ENCODE data around the gene ACOT7. TPM values are rescaled to one million over a fixed set of nuclear protein-coding genes. Genes with fewer than 3 reads are reported as not detected.

Gene ACOT7
- total and polyA plus RNA-seq, 2 of the 13 experiments (the other 11 are each of a cell fraction or from before 2014, with no cell fraction given), result 33.0 to 55.8 TPM

- TF ChIP-seq SOX5 (CRISPR knock-in tag; IDR thresholded peaks at IDR 0.05; ENCODE audit: borderline replicate concordance), result peak; percentile 90; the same call in 1 of the 2 replicates
- peak; percentile 74 for TF ChIP-seq GATAD2A (CRISPR knock-in tag; IDR thresholded peaks at IDR 0.05)
These were observed 19.3 kb upstream of the ACOT7 start (continued) for GRCh38 chr1:6412896-6413295.

DNA sequence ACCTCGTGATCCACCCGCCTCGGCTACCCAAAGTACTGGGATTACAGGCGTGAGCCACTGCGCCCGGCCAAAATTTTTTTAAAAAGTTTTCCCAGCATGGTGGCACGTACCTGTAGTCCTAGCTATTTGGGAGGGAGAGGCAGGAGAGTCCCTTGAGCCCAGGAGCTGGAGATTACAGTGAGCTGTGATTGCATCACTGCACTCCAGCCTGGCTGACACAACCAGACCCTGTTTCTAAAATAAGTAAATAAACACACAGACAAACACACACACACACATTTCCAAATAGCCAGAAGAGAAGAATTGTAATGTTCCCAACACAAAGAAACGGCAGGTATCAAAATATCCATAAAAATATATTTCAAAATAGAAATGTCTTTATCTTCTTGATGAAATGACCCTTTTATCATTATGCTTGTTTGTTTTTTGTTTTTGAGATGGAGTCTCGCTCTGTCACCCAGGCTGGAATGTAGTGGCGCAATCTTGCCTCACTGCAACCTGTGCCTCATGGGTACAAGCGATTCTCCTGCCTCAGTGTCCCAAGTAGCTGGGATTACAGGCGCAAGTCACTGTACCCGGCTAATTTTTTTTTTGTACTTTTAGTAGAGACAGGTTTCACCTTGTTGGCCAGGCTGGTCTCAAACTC, 16.8 kb upstream of the ACOT7 start:
- no peak for FAIRE-seq
- Histone ChIP-seq H3K9ac (ENCODE audit: insufficient read depth, low read depth, low read length) (no peak overlapping the region), H3K4me3 (replicated peaks in 1 of 3; ENCODE audit: insufficient read depth in 1 of 3, low read depth in 2 of 3, low read length in 3 of 3) (no peak overlapping the region), H3K27me3 (ENCODE audit: control insufficient read depth in 1 of 2, insufficient read depth in 2 of 2, low read length in 2 of 2) (peaks cover 0 to 20% of the 10 kb centered on the region in 2 experiments; a peak in 4 of 5 replicates), H3K79me2 (ENCODE audit: insufficient read depth, low read length) (no peaks in the 10 kb centered on the region), H3K36me3 (replicated peaks in 1 of 2; ENCODE audit: control insufficient read depth in 1 of 2, insufficient read depth in 2 of 2, low read length in 2 of 2) (no peaks in the 10 kb centered on the region), H3K27ac (ENCODE audit: extremely low read length, insufficient read depth, low read length) (no peak overlapping the region), H3K4me1 (ENCODE audit: insufficient read depth, low read length) (peaks cover 48% of the 10 kb centered on the region), H2AFZ (ENCODE audit: low read length) (no peak overlapping the region), H3K4me2 (ENCODE audit: low read depth, low read length) (peak overlapping the region; percentile 4; the same call in 1 of the 2 replicates), H3K9me3 (ENCODE audit: low read length) (no peaks in the 10 kb centered on the region), H4K20me1 (ENCODE audit: insufficient read depth, low read length) (no peaks in the 10 kb centered on the region)
- in situ Hi-C loops (cut with HindIII; ENCODE audit: extremely low pct_ligation_motif_present, low pct_unique_long_range_greater_than_20kb) (loop anchor here (10.0 kb wide), 1 partner anchor 166 kb away; the partner anchor contains the start of gene HES3), intact Hi-C loops (cut with micrococcal nuclease; ENCODE audit: unreplicated experiment) (no loop called here)
- no peak; the same call in 2 of the 3 replicates for ATAC-seq
- BruUV-seq (replicated peaks), result no TSS peak
- DNase-seq (ENCODE audit: low spot score), result peak; percentile 39
- POLR2A ChIA-PET, result no interaction called here
- WGBS (ENCODE audit: low lambda C conversion rate), result 18% methylated on average over 13 of the region's 13 CpGs
- CTCF ChIA-PET (ENCODE audit: low intra/inter-chr PET ratio, low total read pairs), result no interaction called here
- TF ChIP-seq HMG20B (CRISPR knock-in tag; conservative IDR thresholded peaks at IDR 0.05) (no peak), ATF4 (CRISPR knock-in tag; IDR thresholded peaks at IDR 0.05) (peak in 1 of 2 experiments; percentile 95; a peak in 2 of 4 replicates), ZNF530 (CRISPR knock-in tag; IDR thresholded peaks at IDR 0.05; ENCODE audit: low read depth) (no peak), ZNF691 (CRISPR knock-in tag; IDR thresholded peaks at IDR 0.05; ENCODE audit: borderline replicate concordance, low read depth) (no peak), GATAD2A (CRISPR knock-in tag; IDR thresholded peaks at IDR 0.05) (peak; percentile 70), ZNF446 (CRISPR knock-in tag; IDR thresholded peaks at IDR 0.05) (no peak), SALL1 (CRISPR knock-in tag; IDR thresholded peaks at IDR 0.05) (0 out of 2 replicates have a peak, but pooled peaks have one; percentile 33), GTF2F1 (IDR thresholded peaks at IDR 0.05; ENCODE audit: low read length) (no peak), ZSCAN30 (CRISPR knock-in tag; IDR thresholded peaks at IDR 0.05) (no peak), ZKSCAN8 (CRISPR knock-in tag; IDR thresholded peaks at IDR 0.05; ENCODE audit: borderline replicate concordance) (no peak), RXRB (CRISPR knock-in tag; IDR thresholded peaks at IDR 0.05; ENCODE audit: borderline replicate concordance) (no peak), ZNF121 (CRISPR knock-in tag; IDR thresholded peaks at IDR 0.05) (no peak), CEBPG (CRISPR knock-in tag; IDR thresholded peaks at IDR 0.05) (peak; percentile 87), ZNF333 (CRISPR knock-in tag; IDR thresholded peaks at IDR 0.05; ENCODE audit: borderline replicate concordance) (no peak)
- TF ChIP-seq, protein P1, sequence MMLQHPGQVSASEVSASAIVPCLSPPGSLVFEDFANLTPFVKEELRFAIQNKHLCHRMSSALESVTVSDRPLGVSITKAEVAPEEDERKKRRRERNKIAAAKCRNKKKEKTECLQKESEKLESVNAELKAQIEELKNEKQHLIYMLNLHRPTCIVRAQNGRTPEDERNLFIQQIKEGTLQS (CRISPR knock-in tag; IDR thresholded peaks at IDR 0.05), result 0 out of 2 replicates have a peak, but pooled peaks have one; percentile 33
- TF ChIP-seq, protein P2, sequence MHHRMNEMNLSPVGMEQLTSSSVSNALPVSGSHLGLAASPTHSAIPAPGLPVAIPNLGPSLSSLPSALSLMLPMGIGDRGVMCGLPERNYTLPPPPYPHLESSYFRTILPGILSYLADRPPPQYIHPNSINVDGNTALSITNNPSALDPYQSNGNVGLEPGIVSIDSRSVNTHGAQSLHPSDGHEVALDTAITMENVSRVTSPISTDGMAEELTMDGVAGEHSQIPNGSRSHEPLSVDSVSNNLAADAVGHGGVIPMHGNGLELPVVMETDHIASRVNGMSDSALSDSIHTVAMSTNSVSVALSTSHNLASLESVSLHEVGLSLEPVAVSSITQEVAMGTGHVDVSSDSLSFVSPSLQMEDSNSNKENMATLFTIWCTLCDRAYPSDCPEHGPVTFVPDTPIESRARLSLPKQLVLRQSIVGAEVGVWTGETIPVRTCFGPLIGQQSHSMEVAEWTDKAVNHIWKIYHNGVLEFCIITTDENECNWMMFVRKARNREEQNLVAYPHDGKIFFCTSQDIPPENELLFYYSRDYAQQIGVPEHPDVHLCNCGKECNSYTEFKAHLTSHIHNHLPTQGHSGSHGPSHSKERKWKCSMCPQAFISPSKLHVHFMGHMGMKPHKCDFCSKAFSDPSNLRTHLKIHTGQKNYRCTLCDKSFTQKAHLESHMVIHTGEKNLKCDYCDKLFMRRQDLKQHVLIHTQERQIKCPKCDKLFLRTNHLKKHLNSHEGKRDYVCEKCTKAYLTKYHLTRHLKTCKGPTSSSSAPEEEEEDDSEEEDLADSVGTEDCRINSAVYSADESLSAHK (CRISPR knock-in tag; IDR thresholded peaks at IDR 0.05; ENCODE audit: borderline replicate concordance), result no peak
- TF ChIP-seq, protein P3, sequence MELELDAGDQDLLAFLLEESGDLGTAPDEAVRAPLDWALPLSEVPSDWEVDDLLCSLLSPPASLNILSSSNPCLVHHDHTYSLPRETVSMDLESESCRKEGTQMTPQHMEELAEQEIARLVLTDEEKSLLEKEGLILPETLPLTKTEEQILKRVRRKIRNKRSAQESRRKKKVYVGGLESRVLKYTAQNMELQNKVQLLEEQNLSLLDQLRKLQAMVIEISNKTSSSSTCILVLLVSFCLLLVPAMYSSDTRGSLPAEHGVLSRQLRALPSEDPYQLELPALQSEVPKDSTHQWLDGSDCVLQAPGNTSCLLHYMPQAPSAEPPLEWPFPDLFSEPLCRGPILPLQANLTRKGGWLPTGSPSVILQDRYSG (CRISPR knock-in tag; IDR thresholded peaks at IDR 0.05), result no peak

Measured in HepG2 (cell line).